SJSA1 (cell line): ENCODE measurements around the gene VHLL. TPM values are rescaled to one million over a fixed set of nuclear protein-coding genes. Genes with fewer than 3 reads are reported as not detected.

ENCODE experiments used
- DNase-seq, 2 experiments: peaks; one replicate each; pipeline ENCODE4 v3.0.0-alpha.2; 2015 to 2020; ENCODE audit warnings: low spot score in 2 of 2, low read depth in 1 of 2
- H3K27ac ChIP-seq: fragments of 250-450 bp; sonication (Bioruptor Pico); 2 replicates; pipeline ENCODE4 v1.5.1; 2020; ENCODE audit warnings: mild to moderate bottlenecking, moderate library complexity
- H3K27me3 ChIP-seq: fragments of 250-450 bp; sonication (Bioruptor Pico); replicated peaks from 2 replicates; pipeline ENCODE4 v1.5.1; 2020; ENCODE audit warnings: mild to moderate bottlenecking, moderate library complexity
- H3K36me3 ChIP-seq: fragments of 250-450 bp; sonication (Bioruptor Pico); 2 replicates; pipeline ENCODE4 v1.5.1; 2020; ENCODE audit warnings: mild to moderate bottlenecking
- H3K4me1 ChIP-seq: fragments of 250-450 bp; sonication (Bioruptor Pico); replicated peaks from 2 replicates; pipeline ENCODE4 v1.6.1; 2021; ENCODE audit warnings: mild to moderate bottlenecking
- H3K4me3 ChIP-seq: fragments of 250-450 bp; sonication (Bioruptor Pico); 2 replicates; pipeline ENCODE4 v1.5.1; 2020; ENCODE audit warnings: mild to moderate bottlenecking
- H3K9me3 ChIP-seq: fragments of 250-450 bp; sonication (Bioruptor Pico); replicated peaks from 2 replicates; pipeline ENCODE4 v1.5.1; 2020; ENCODE audit warnings: mild to moderate bottlenecking
- total RNA-seq: library from RNA; depleted of rRNA; stranded (reverse); fragments of >200 nt; shearing (Covaris generic); gene quantifications from 2 replicates; pipeline ENCODE4 v1.2.3, GENCODE V29; 2014

The VHLL gene
- total RNA-seq, 1 experiment from 2014 or later: not detected

DNA sequence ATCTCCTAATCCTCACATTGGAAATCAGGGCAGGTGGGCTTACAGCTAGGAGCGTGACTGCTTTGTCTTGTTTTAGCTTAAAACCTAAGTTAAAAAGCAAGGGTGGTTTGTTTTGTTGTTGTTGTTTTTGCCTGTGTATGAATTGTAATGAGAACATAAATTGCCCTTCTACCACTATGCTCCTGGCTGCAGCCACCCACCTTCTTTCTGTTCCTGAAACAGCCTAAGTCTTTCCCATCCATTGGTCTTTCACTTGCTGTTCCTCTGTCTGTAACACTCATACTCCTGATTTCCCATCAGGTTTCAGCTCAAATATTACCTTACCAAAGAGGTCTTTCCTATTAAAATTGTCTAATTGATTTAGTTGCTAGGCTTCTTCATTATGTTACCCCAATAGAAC, 15.6 kb downstream of the VHLL start:
- Histone ChIP-seq H3K36me3 (peaks cover 25% of the 10 kb centered on the region), H3K9me3 (no peaks in the 10 kb centered on the region; the same call in 1 of the 2 replicates), H3K27me3 (no peaks in the 10 kb centered on the region), H3K27ac (no peak overlapping the region), H3K4me3 (peak overlapping the region; percentile 92), H3K4me1 (peaks cover 18% of the 10 kb centered on the region)
- DNase-seq: no peak

GRCh38 chr1:156282479-156283222, 16.5 kb downstream of the VHLL start, which contains the start of gene SMG5:
Gene SMG5 (minus strand): TSS chr1:156282825. CDS start chr1:156282680, 145 bp downstream.
- no peaks in the 10 kb centered on the region; the same call in 1 of the 2 replicates for H3K9me3 ChIP-seq
- no peaks in the 10 kb centered on the region for H3K27me3 ChIP-seq
- peaks cover 18% of the 10 kb centered on the region for H3K4me1 ChIP-seq
- H3K36me3 ChIP-seq: peaks cover 33% of the 10 kb centered on the region
- peak within 1 kb of the TSS; percentile 82 for H3K27ac ChIP-seq
- DNase-seq: peak; percentile 95 to 98
- peak within 1 kb of the TSS; percentile 92 for H3K4me3 ChIP-seq

DNA sequence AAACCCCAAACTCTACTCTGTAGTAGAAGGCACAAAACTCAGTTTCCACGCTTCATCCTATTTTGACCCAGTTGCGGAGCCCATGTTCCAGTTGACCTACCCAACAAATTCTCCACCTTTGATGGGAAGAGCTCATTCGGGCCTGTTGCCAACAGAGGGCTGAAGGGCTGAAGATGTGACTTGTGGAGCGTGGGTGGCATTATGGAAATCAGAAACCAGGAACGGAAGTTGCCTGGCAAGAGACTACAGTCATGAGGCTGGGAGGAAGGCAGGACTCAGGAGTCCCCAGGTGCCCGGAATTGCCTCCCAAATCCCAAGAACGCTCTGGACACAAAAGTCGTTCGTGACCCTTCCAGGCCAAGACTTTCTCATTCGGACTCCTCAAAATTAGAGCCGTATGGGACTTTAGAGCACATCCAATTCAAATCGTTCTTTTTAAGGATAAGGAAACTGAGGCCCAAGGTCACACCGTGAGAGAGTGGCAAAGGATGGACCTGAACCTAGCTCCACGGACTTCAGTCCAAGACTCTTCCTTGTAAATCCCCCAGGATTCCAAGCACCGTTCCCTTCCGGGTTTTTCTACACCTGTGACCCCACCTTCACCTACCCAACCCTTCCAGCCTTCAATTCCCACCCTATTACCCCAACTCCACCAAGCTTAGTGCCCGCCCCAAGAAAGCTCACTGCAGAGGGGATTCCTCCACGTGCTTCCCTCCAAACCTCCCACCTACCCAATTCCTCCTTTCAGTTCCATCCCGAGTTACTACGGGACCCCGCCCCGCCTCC, 17.2 kb downstream of the VHLL start:
- H3K27me3 ChIP-seq: no peaks in the 10 kb centered on the region
- H3K36me3 ChIP-seq: peaks cover 41% of the 10 kb centered on the region
- H3K4me3 ChIP-seq: peak overlapping the region; percentile 92
- H3K27ac ChIP-seq: peak overlapping the region; percentile 82
- H3K4me1 ChIP-seq: peaks cover 18% of the 10 kb centered on the region
- peak in 1 of 2 experiments; percentile 19 for DNase-seq
- no peaks in the 10 kb centered on the region; the same call in 1 of the 2 replicates for H3K9me3 ChIP-seq

DNA sequence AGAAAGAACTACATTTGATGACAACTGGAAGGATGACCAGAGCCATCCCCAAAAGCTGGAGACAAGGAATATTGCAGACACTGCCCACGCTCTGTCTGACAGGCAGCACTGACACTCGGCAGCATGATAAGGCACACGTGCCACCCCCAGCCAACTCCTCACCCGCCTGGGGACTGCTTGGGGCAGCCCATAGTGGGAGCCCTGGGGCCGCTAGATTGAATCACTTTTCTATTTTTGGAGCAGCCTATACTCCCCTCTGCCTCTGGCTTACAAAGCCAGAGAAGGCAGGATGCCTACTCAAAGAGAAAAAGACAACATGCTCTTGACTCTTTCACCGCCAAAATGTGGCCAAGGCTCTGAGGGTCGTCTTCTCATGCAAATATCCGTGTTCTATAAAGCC, 17.8 kb downstream of the VHLL start:
- peak overlapping the region; percentile 92 for H3K4me3 ChIP-seq
- H3K4me1 ChIP-seq: peaks cover 18% of the 10 kb centered on the region
- no peak overlapping the region for H3K27ac ChIP-seq
- H3K36me3 ChIP-seq: peaks cover 44% of the 10 kb centered on the region
- no peaks in the 10 kb centered on the region for H3K27me3 ChIP-seq
- peak in 1 of 2 experiments; percentile 34 for DNase-seq
- no peaks in the 10 kb centered on the region; the same call in 1 of the 2 replicates for H3K9me3 ChIP-seq

- Histone ChIP-seq H3K9me3 (no peaks in the 10 kb centered on the region; the same call in 1 of the 2 replicates), H3K27me3 (no peaks in the 10 kb centered on the region), H3K27ac (no peak overlapping the region), H3K4me1 (peaks cover 18% of the 10 kb centered on the region), H3K36me3 (peaks cover 56% of the 10 kb centered on the region), H3K4me3 (no peak overlapping the region)
- DNase-seq: no peak
Measured at GRCh38 chr1:156279837-156280236, 19.3 kb downstream of the VHLL start.

DNA sequence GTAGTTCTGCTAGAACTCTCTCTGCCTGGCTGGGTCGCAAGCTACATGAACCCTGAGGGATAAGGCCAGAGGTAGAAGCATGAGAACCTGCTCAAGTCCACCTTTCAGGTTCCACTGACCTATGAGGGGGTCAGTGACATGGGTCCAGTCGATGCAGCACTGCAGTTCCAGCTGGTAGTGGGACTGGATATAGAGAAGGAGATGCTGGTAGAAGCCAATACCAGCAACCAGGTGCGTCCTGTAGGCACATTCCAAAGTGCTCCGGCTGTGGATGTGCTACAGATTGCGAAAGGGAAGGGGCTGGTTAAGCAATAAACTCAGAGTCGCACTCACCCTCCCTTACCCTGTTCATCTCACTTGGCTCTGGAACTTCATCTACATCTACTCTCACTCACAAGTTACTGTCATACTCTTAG, 22.1 kb downstream of the VHLL start:
- no peaks in the 10 kb centered on the region for H3K27me3 ChIP-seq
- H3K4me1 ChIP-seq: peaks cover 10% of the 10 kb centered on the region
- DNase-seq: no peak
- H3K36me3 ChIP-seq: peaks cover 79% of the 10 kb centered on the region
- no peak overlapping the region for H3K27ac ChIP-seq
- H3K9me3 ChIP-seq: no peaks in the 10 kb centered on the region
- no peak overlapping the region for H3K4me3 ChIP-seq

DNA sequence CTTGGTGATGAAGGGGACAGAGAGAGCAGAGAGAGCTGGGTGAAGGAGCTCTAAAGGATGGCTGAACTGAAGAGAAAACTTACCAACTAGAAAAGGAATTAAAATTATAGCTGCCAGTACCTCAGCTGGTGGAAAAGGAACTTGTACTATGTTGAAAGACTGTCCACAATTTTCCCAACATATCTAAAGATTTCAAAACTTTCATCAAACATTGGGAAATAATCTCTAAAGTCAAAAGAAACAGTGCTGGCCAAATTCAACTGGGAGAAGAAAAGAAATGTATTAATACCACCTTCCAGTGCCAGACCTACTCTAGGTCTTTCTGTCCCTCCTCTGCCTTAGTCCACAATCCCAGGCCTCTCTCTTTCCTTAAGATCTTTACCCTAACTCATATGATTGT, 22.6 kb downstream of the VHLL start:
- Histone ChIP-seq H3K4me1 (peaks cover 6% of the 10 kb centered on the region), H3K27me3 (no peaks in the 10 kb centered on the region), H3K36me3 (peaks cover 83% of the 10 kb centered on the region), H3K27ac (no peak overlapping the region), H3K9me3 (no peaks in the 10 kb centered on the region), H3K4me3 (no peak overlapping the region)
- no peak for DNase-seq

GRCh38 chr1:156270314-156270713, 28.8 kb downstream of the VHLL start:
- no peak overlapping the region for H3K27ac ChIP-seq
- H3K36me3 ChIP-seq: peaks cover 90% of the 10 kb centered on the region
- H3K27me3 ChIP-seq: no peaks in the 10 kb centered on the region

DNA sequence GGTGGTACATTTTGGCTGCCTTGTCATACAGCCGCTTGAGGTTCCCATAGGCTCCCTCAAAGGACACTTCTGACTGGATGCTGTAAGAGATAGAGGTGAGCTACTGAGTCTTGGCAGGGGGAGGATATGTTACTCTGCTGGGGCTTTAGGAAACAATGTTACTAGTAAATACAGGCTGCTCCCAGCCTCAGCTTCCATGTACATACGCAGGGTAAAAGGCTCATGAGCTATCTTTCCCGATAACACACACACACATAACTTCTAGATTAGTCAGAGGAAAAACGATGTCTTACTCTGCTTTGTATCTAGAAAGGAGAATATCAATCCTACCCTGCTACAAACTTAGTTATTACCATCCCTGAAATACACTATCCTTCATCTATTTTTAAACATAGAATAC, 30.8 kb downstream of the VHLL start:
- Histone ChIP-seq H3K27me3 (no peaks in the 10 kb centered on the region), H3K36me3 (peaks cover 90% of the 10 kb centered on the region), H3K4me3 (no peak overlapping the region), H3K9me3 (no peaks in the 10 kb centered on the region), H3K4me1 (peaks cover 6% of the 10 kb centered on the region), H3K27ac (no peak overlapping the region)
- DNase-seq: no peak

More at GRCh38 chr1:156270314-156270713, 28.8 kb downstream of the VHLL start:
- no peaks in the 10 kb centered on the region for H3K9me3 ChIP-seq
- H3K4me1 ChIP-seq: no peaks in the 10 kb centered on the region
- DNase-seq: no peak
- no peak overlapping the region for H3K4me3 ChIP-seq

DNA sequence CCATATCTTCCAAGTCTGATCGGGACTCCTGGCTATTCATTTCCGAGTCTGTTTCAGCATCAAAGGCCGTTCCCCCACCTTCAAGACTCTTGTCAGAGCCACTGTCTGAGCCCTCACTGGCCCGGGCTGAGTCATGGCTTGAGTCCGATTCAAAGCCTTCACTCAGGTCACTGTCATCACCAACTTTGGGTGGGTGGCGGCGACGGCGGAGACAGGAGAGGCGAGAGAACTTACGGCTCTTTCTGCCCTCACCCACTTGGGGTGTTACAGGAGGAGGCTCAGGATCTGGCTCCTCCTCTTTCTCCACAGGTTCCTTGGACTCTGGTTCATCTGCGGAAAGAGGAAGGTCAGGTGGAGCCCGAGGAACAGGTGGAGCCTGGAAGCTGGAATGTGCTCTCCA, 33.1 kb downstream of the VHLL start:
- Histone ChIP-seq H3K9me3 (no peaks in the 10 kb centered on the region), H3K4me1 (peaks cover 18% of the 10 kb centered on the region), H3K27me3 (no peaks in the 10 kb centered on the region), H3K4me3 (no peak overlapping the region), H3K27ac (no peak overlapping the region), H3K36me3 (peaks cover 92% of the 10 kb centered on the region)
- DNase-seq: no peak

DNA sequence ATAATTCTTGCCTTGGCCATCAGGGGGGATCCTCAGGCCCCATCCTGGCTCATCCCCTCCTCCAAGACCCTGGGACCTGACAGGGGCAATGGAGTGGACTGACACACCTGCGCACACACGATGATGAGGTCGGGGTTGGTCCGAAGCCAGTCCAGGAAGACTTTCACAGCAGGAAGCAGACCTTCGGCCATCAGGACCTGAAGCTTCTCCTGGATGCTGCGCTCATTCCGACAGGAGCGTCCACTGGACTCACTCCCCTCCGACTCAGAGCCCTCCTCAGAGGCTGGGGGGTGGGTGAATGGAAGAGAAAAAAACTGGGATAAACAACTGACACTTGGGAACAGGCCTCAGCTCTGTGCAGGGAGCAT, 35.8 kb downstream of the VHLL start:
- DNase-seq: no peak
- Histone ChIP-seq H3K27ac (0 out of 2 replicates have a peak overlapping the region, but pooled peaks have one; percentile 33), H3K4me3 (no peak overlapping the region), H3K36me3 (peaks cover 94% of the 10 kb centered on the region), H3K4me1 (peaks cover 18% of the 10 kb centered on the region), H3K27me3 (no peaks in the 10 kb centered on the region), H3K9me3 (no peaks in the 10 kb centered on the region)

GRCh38 chr1:156262461-156263287, 36.4 kb downstream of the VHLL start:
- peak in 1 of 2 experiments; percentile 45 for DNase-seq
- H3K9me3 ChIP-seq: no peaks in the 10 kb centered on the region
- no peaks in the 10 kb centered on the region for H3K27me3 ChIP-seq
- H3K4me1 ChIP-seq: peaks cover 18% of the 10 kb centered on the region
- H3K4me3 ChIP-seq: no peak overlapping the region
- H3K36me3 ChIP-seq: peaks cover 94% of the 10 kb centered on the region
- peak overlapping the region; percentile 33 for H3K27ac ChIP-seq

- H3K36me3 ChIP-seq: peaks cover 92% of the 10 kb centered on the region
- no peak for DNase-seq
- no peak overlapping the region for H3K27ac ChIP-seq
- H3K9me3 ChIP-seq: no peaks in the 10 kb centered on the region
- H3K4me3 ChIP-seq: no peak overlapping the region
- H3K4me1 ChIP-seq: peaks cover 18% of the 10 kb centered on the region
- no peaks in the 10 kb centered on the region for H3K27me3 ChIP-seq
Measured at GRCh38 chr1:156260896-156261295, 38.2 kb downstream of the VHLL start.
